ENCODE results near the gene CUL2. TPM values are rescaled to one million over a fixed set of nuclear protein-coding genes. Genes with fewer than 3 reads are reported as not detected.
A peak's percentile ranks its signal among the peaks of the same experiment; 100 is the strongest.

Gene CUL2
- total and polyA plus RNA-seq, 11 donors = 7.1 to 42.2 (median 31.6) TPM

DNA sequence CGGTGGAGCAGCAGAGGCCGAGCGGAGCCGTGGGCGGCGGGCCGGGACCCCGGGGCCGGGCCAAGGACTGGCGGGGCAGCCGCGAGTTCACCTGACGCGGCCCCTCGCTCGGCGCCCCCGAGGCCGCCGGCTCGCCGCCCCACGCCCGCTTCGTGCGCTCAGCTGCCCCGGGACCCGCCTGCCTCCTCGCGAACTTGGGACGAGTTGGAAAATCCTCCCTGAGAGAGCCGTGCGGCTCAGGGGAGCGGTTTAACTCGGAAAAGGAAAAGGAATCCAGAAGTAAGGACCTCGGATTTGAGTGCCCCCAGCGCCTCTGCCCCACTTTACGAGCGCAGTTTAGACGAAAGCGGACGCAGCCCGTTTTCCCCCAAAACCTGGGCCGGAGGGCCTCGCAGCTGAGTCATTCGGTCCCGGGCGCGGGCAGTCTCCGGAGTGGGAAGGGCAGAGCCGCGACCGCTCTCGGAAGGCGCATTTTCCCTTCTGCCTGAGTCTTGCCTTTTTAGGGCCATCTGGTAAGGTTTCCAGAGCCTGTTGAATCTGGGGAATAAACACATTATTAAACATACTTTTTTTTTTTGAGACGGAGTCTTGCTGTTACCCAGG lies 37.2 kb upstream of the CUL2 start:
- H3K27me3 ChIP-seq = no peaks in the 10 kb centered on the region
- ATAC-seq (peak in 2 of 4 donors; percentile 4 to 19), DNase-seq (peak; percentile 59 to 85 (median 74))
- intact Hi-C loops (cut with DNase I) = loop anchor here (1.0 to 10.0 kb wide), 8 partner anchors 65 to 507 kb away; no protein-coding TSS in a partner anchor
- H3K9me3 ChIP-seq = no peaks in the 10 kb centered on the region
- peak overlapping the region; percentile 68 to 91 (median 84) for H3K4me3 ChIP-seq
- H3K27ac ChIP-seq = peak overlapping the region; percentile 97 to 100 (median 100)
- TF ChIP-seq, protein P1, sequence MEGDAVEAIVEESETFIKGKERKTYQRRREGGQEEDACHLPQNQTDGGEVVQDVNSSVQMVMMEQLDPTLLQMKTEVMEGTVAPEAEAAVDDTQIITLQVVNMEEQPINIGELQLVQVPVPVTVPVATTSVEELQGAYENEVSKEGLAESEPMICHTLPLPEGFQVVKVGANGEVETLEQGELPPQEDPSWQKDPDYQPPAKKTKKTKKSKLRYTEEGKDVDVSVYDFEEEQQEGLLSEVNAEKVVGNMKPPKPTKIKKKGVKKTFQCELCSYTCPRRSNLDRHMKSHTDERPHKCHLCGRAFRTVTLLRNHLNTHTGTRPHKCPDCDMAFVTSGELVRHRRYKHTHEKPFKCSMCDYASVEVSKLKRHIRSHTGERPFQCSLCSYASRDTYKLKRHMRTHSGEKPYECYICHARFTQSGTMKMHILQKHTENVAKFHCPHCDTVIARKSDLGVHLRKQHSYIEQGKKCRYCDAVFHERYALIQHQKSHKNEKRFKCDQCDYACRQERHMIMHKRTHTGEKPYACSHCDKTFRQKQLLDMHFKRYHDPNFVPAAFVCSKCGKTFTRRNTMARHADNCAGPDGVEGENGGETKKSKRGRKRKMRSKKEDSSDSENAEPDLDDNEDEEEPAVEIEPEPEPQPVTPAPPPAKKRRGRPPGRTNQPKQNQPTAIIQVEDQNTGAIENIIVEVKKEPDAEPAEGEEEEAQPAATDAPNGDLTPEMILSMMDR (IDR thresholded peaks at IDR 0.05) = no peak
- TF ChIP-seq POLR2A (IDR thresholded peaks at IDR 0.05) = no peak
- peaks cover 0 to 45% (median 7%) of the 10 kb centered on the region in 12 donors for H3K4me1 ChIP-seq
- H3K36me3 ChIP-seq = no peaks in the 10 kb centered on the region
- WGBS, 4 donors = 0 to 1% (median 1%) methylated on average over 21 to 56 of the region's 56 CpGs

- peaks cover 0 to 44% (median 7%) of the 10 kb centered on the region in 12 donors for H3K4me1 ChIP-seq
Observed at GRCh38 chr10:35126530-35127288, 36.6 kb upstream of the CUL2 start, which contains the start of gene CREM. Gene CREM (plus strand): TSS chr10:35126846. CDS start chr10:35137836, 10,990 bp downstream.

DNA sequence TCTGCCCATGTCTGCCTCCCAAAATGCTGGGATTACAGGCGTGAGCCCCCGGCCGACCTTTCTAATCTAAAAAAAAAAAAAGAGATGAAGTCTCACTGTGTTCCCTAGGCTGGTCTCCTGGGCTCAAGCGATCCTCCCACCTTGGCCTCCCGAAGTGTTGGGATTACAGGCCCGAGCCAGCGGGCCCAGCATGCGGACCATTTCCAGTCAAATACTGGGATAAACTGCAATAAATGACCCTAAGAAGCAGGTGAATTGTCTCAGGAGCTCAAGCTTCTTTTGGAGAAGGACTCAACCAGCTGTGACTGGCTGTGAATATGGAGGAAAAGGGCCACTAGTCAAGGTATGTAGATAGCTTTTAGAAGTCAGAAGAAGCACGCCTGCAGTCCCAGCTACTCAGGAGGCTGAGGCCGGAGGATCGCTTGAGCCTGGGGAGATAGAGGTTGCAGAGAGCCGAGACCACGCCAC lies 36.0 kb upstream of the CUL2 start:
- no peaks in the 10 kb centered on the region for H3K9me3 ChIP-seq
- peaks cover 0 to 38% (median 7%) of the 10 kb centered on the region in 12 donors for H3K4me1 ChIP-seq
- peak overlapping the region in 11 of 12 donors; percentile 68 to 91 (median 83) for H3K4me3 ChIP-seq
- no peaks in the 10 kb centered on the region for H3K27me3 ChIP-seq
- no peak for ATAC-seq
- WGBS, 4 donors = 69 to 81% (median 78%) methylated on average over 13 of the region's 13 CpGs
- peak overlapping the region; percentile 97 to 100 (median 100) for H3K27ac ChIP-seq
- DNase-seq = peak in 1 of 5 donors; percentile 11
- no peaks in the 10 kb centered on the region for H3K36me3 ChIP-seq
- TF ChIP-seq, protein P1 (IDR thresholded peaks at IDR 0.05) = no peak
- no peak for TF ChIP-seq POLR2A (IDR thresholded peaks at IDR 0.05)
- intact Hi-C loops (cut with DNase I) = loop anchor here in 8 of 10 donors (2.0 to 10.0 kb wide), 6 partner anchors 66 to 509 kb away; no protein-coding TSS in a partner anchor

More at GRCh38 chr10:35126530-35127288, 36.6 kb upstream of the CUL2 start, which contains the start of gene CREM:
- Histone ChIP-seq H3K4me3 (peak within 1 kb of the TSS; percentile 68 to 91 (median 84)), H3K36me3 (no peaks in the 10 kb centered on the region), H3K9me3 (no peaks in the 10 kb centered on the region), H3K27ac (peak within 1 kb of the TSS; percentile 97 to 100 (median 100)), H3K27me3 (no peaks in the 10 kb centered on the region)
- WGBS, 4 donors = 1 to 4% (median 2%) methylated on average over 27 to 80 of the region's 80 CpGs
- DNase-seq (peak; percentile 99 to 100 (median 100)), ATAC-seq (peak; percentile 95 to 97 (median 96))
- intact Hi-C loops (cut with DNase I) = loop anchor here (1.0 to 10.0 kb wide), 8 partner anchors 66 to 508 kb away; no protein-coding TSS in a partner anchor
- peak; percentile 97 to 100 for TF ChIP-seq POLR2A (IDR thresholded peaks at IDR 0.05)
- TF ChIP-seq, protein P1 (IDR thresholded peaks at IDR 0.05) = peak; percentile 71 to 96 (median 88)
